Measurements from ENCODE around the gene USP13. TPM values are rescaled to one million over a fixed set of nuclear protein-coding genes. Genes with fewer than 3 reads are reported as not detected.
A peak's percentile ranks its signal among the peaks of the same experiment; 100 is the strongest.

USP13 gene
- polyA plus RNA-seq (ENCODE audit: low read depth in 6 of 6), result 10 to 100 TPM in 2 of 6 donors, 1 to 10 TPM in 4; 4.9 to 18.5 (median 8.3) TPM

- peak; percentile 68 to 69 for ATAC-seq (ENCODE audit: low read depth in 2 of 2)
- Mint-ChIP-seq H3K9me3 (no peaks in the 10 kb centered on the region), H3K4me3 (peak within 1 kb of the TSS; percentile 94 to 98 (median 96))
Measured at GRCh38 chr3:179652447-179653095, at the start of gene USP13. USP13 (plus strand) TSS chr3:179653040; CDS start chr3:179653226, 186 bp downstream.

GRCh38 chr3:179603321-179603720, 49.5 kb upstream of the USP13 start:
- DNase-seq (no peak), ATAC-seq (ENCODE audit: low read depth in 2 of 2) (no peak)
- peaks cover 7 to 8% of the 10 kb centered on the region in 2 donors for H3K36me3 Mint-ChIP-seq
- H3K27me3 Mint-ChIP-seq, result no peaks in the 10 kb centered on the region
- peaks cover 24 to 55% (median 36%) of the 10 kb centered on the region in 3 donors for H3K4me1 Mint-ChIP-seq
- H3K9me3 Mint-ChIP-seq, result no peaks in the 10 kb centered on the region
- peak overlapping the region in 6 of 8 donors; percentile 98 to 100 (median 99) for H3K4me3 Mint-ChIP-seq
- H3K27ac Mint-ChIP-seq, result peak overlapping the region in 5 of 6 donors; percentile 98 to 100 (median 100)

More at GRCh38 chr3:179652447-179653095, at the start of gene USP13:
- peak; percentile 70 for DNase-seq
- Mint-ChIP-seq H3K27me3 (no peaks in the 10 kb centered on the region), H3K27ac (peak within 1 kb of the TSS; percentile 87 to 93 (median 92)), H3K36me3 (peaks cover 0 to 3% of the 10 kb centered on the region in 2 donors), H3K4me1 (peaks cover 24 to 34% (median 28%) of the 10 kb centered on the region in 3 donors)

- H3K27me3 Mint-ChIP-seq, result no peaks in the 10 kb centered on the region
- no peak for DNase-seq
- peak overlapping the region; percentile 98 to 100 (median 99) for H3K4me3 Mint-ChIP-seq
- peaks cover 27 to 58% (median 39%) of the 10 kb centered on the region in 3 donors for H3K4me1 Mint-ChIP-seq
- peak overlapping the region; percentile 98 to 100 (median 100) for H3K27ac Mint-ChIP-seq
- ATAC-seq (ENCODE audit: low read depth in 2 of 2), result no peak
- H3K9me3 Mint-ChIP-seq, result no peaks in the 10 kb centered on the region
- peaks cover 7 to 8% of the 10 kb centered on the region in 2 donors for H3K36me3 Mint-ChIP-seq
Measured at GRCh38 chr3:179603831-179604230, 49.0 kb upstream of the USP13 start.

GRCh38 chr3:179604321-179605078, 48.3 kb upstream of the USP13 start, which contains the start of the genes MRPL47 and NDUFB5:
MRPL47 (minus strand) TSS chr3:179604638; CDS start chr3:179604624, 14 bp downstream.
NDUFB5 (plus strand) TSS chr3:179604794; CDS start chr3:179604816, 22 bp downstream.
- peaks cover 33 to 65% (median 46%) of the 10 kb centered on the region in 3 donors for H3K4me1 Mint-ChIP-seq
- no peaks in the 10 kb centered on the region for H3K27me3 Mint-ChIP-seq
- peaks cover 4 to 7% of the 10 kb centered on the region in 2 donors for H3K36me3 Mint-ChIP-seq
- H3K9me3 Mint-ChIP-seq, result no peaks in the 10 kb centered on the region
- DNase-seq, result peak; percentile 90
- peak within 1 kb of the TSS; percentile 98 to 100 (median 100) for H3K27ac Mint-ChIP-seq
- peak within 1 kb of the TSS; percentile 98 to 100 (median 99) for H3K4me3 Mint-ChIP-seq
- ATAC-seq (ENCODE audit: low read depth in 2 of 2), result peak; percentile 96

- peaks cover 41 to 65% (median 56%) of the 10 kb centered on the region in 3 donors for H3K4me1 Mint-ChIP-seq
- no peaks in the 10 kb centered on the region for H3K9me3 Mint-ChIP-seq
- H3K27me3 Mint-ChIP-seq, result no peaks in the 10 kb centered on the region
- peak overlapping the region; percentile 30 to 99 (median 83) for H3K4me3 Mint-ChIP-seq
- DNase-seq, result peak; percentile 37
- peaks cover 0 to 7% of the 10 kb centered on the region in 2 donors for H3K36me3 Mint-ChIP-seq
- peak; percentile 15 to 18 for ATAC-seq (ENCODE audit: low read depth in 2 of 2)
- H3K27ac Mint-ChIP-seq, result peak overlapping the region; percentile 36 to 93 (median 86)
Measured at GRCh38 chr3:179606534-179607085, 46.2 kb upstream of the USP13 start.

GRCh38 chr3:179608931-179609720, 43.7 kb upstream of the USP13 start:
- Mint-ChIP-seq H3K4me3 (peak overlapping the region in 7 of 8 donors; percentile 4 to 64 (median 16)), H3K4me1 (peaks cover 47 to 65% (median 58%) of the 10 kb centered on the region in 3 donors), H3K27me3 (no peaks in the 10 kb centered on the region), H3K9me3 (no peaks in the 10 kb centered on the region), H3K27ac (peak overlapping the region; percentile 6 to 96 (median 88)), H3K36me3 (peaks cover 0 to 7% of the 10 kb centered on the region in 2 donors)
- DNase-seq (peak; percentile 12), ATAC-seq (ENCODE audit: low read depth in 2 of 2) (peak; percentile 18 to 22)

- Mint-ChIP-seq H3K36me3 (no peaks in the 10 kb centered on the region), H3K4me1 (peaks cover 42 to 56% (median 49%) of the 10 kb centered on the region in 3 donors), H3K9me3 (no peaks in the 10 kb centered on the region), H3K27me3 (no peaks in the 10 kb centered on the region), H3K4me3 (no peak overlapping the region), H3K27ac (peak overlapping the region in 3 of 6 donors; percentile 56 to 83 (median 79))
- ATAC-seq (ENCODE audit: low read depth in 2 of 2) (no peak), DNase-seq (no peak)
Measured at GRCh38 chr3:179610066-179610465, 42.8 kb upstream of the USP13 start.

GRCh38 chr3:179613807-179614206, 39.0 kb upstream of the USP13 start:
- H3K9me3 Mint-ChIP-seq, result no peaks in the 10 kb centered on the region
- no peak overlapping the region for H3K27ac Mint-ChIP-seq
- no peaks in the 10 kb centered on the region for H3K36me3 Mint-ChIP-seq
- no peaks in the 10 kb centered on the region for H3K27me3 Mint-ChIP-seq
- peaks cover 20 to 24% (median 23%) of the 10 kb centered on the region in 3 donors for H3K4me1 Mint-ChIP-seq
- no peak overlapping the region for H3K4me3 Mint-ChIP-seq
- DNase-seq (no peak), ATAC-seq (ENCODE audit: low read depth in 2 of 2) (no peak)

GRCh38 chr3:179615458-179616173, 37.2 kb upstream of the USP13 start:
- Mint-ChIP-seq H3K4me1 (peaks cover 10 to 16% (median 12%) of the 10 kb centered on the region in 3 donors), H3K4me3 (no peak overlapping the region), H3K27ac (no peak overlapping the region), H3K36me3 (peaks cover 0 to 3% of the 10 kb centered on the region in 2 donors), H3K9me3 (peaks cover 0 to under 1% (median 0%) of the 10 kb centered on the region in 7 donors), H3K27me3 (no peaks in the 10 kb centered on the region)
- ATAC-seq (ENCODE audit: low read depth in 2 of 2) (no peak), DNase-seq (no peak)

GRCh38 chr3:179622023-179622422, 30.8 kb upstream of the USP13 start:
- ATAC-seq (ENCODE audit: low read depth in 2 of 2), result no peak
- peak overlapping the region in 1 of 6 donors; percentile 34 for H3K27ac Mint-ChIP-seq
- H3K27me3 Mint-ChIP-seq, result no peaks in the 10 kb centered on the region
- peaks cover 0 to 4% (median 0%) of the 10 kb centered on the region in 3 donors for H3K4me1 Mint-ChIP-seq
- H3K9me3 Mint-ChIP-seq, result peaks cover 0 to 4% (median 0%) of the 10 kb centered on the region in 7 donors
- no peak overlapping the region for H3K4me3 Mint-ChIP-seq
- peaks cover 14 to 36% of the 10 kb centered on the region in 2 donors for H3K36me3 Mint-ChIP-seq
- no peak for DNase-seq

- Mint-ChIP-seq H3K27ac (peak overlapping the region in 2 of 6 donors; percentile 74 to 80), H3K9me3 (peaks cover 0 to 4% (median 0%) of the 10 kb centered on the region in 7 donors), H3K4me3 (no peak overlapping the region), H3K36me3 (peaks cover 14 to 36% of the 10 kb centered on the region in 2 donors), H3K27me3 (no peaks in the 10 kb centered on the region), H3K4me1 (peaks cover 0 to 4% (median 0%) of the 10 kb centered on the region in 3 donors)
- DNase-seq (no peak), ATAC-seq (ENCODE audit: low read depth in 2 of 2) (no peak)
Measured at GRCh38 chr3:179624451-179624850, 28.4 kb upstream of the USP13 start.
